ENCODE data around the gene ASPA.

GRCh38 chr17:3485481-3486068 is 9.8 kb downstream of the ASPA start:
- TF ChIP-seq POLR2AphosphoS5 (IDR thresholded peaks at IDR 0.05; ENCODE audit: low read depth, low read length) (no peak), TAF1 (IDR thresholded peaks at IDR 0.05; ENCODE audit: borderline replicate concordance, low read depth, low read length) (no peak)
